ENCODE data around the gene ARHGAP21.
"Not testable (repeated sequence)": the region's sequence is repeated elsewhere in the genome, so short reads cannot be mapped to it uniquely, and the experiment has no call there.

Gene ARHGAP21

GRCh38 chr10:24723788-24724380 is at the start of gene ARHGAP21:
Gene ARHGAP21, minus strand, starts transcription at chr10:24723887. Its CDS starts 1,988 bp downstream, at chr10:24721899.
- DNase-seq (ENCODE audit: low spot score in 2 of 2) (peak; percentile 26 to 82), ATAC-seq (peak; percentile 43)
- H3K9me3 Mint-ChIP-seq = no peaks in the 10 kb centered on the region
- H3K27ac Mint-ChIP-seq = peak within 1 kb of the TSS; percentile 72
- no peaks in the 10 kb centered on the region for H3K4me1 Mint-ChIP-seq
- H3K36me3 Mint-ChIP-seq = peaks cover 25% of the 10 kb centered on the region
- H3K4me3 Mint-ChIP-seq = peak within 1 kb of the TSS; percentile 83

GRCh38 chr10:24771943-24772694 is 48.4 kb upstream of the ARHGAP21 start:
- H3K9me3 Mint-ChIP-seq = no peaks in the 10 kb centered on the region
- ATAC-seq (no peak), DNase-seq (ENCODE audit: low spot score in 2 of 2) (no peak)
- no peaks in the 10 kb centered on the region for H3K4me1 Mint-ChIP-seq
- no peaks in the 10 kb centered on the region for H3K36me3 Mint-ChIP-seq
- H3K4me3 Mint-ChIP-seq = no peak overlapping the region
- no peak overlapping the region for H3K27ac Mint-ChIP-seq

- not testable (repeated sequence) for H3K4me3 Mint-ChIP-seq; H3K36me3 Mint-ChIP-seq; DNase-seq (ENCODE audit: low spot score in 2 of 2); H3K27ac Mint-ChIP-seq; H3K9me3 Mint-ChIP-seq; ATAC-seq; H3K4me1 Mint-ChIP-seq
Observed at GRCh38 chr10:24764991-24765390, 41.3 kb upstream of the ARHGAP21 start.

- ATAC-seq = no peak
- H3K4me1 Mint-ChIP-seq = no peaks in the 10 kb centered on the region
- H3K36me3 Mint-ChIP-seq = no peaks in the 10 kb centered on the region
- H3K27ac Mint-ChIP-seq = no peak overlapping the region
- H3K9me3 Mint-ChIP-seq = no peaks in the 10 kb centered on the region
- DNase-seq (ENCODE audit: low spot score in 2 of 2) = no peak
- no peak overlapping the region for H3K4me3 Mint-ChIP-seq
Observed at GRCh38 chr10:24762966-24763623, 39.4 kb upstream of the ARHGAP21 start.

- H3K36me3 Mint-ChIP-seq = no peaks in the 10 kb centered on the region
- ATAC-seq = no peak
- H3K4me3 Mint-ChIP-seq = no peak overlapping the region
- no peaks in the 10 kb centered on the region for H3K4me1 Mint-ChIP-seq
- no peaks in the 10 kb centered on the region for H3K9me3 Mint-ChIP-seq
- H3K27ac Mint-ChIP-seq = no peak overlapping the region
- DNase-seq (ENCODE audit: low spot score in 2 of 2) = no peak
Observed at GRCh38 chr10:24762161-24762924, 38.7 kb upstream of the ARHGAP21 start.

- Mint-ChIP-seq H3K9me3 (no peaks in the 10 kb centered on the region), H3K4me1 (no peaks in the 10 kb centered on the region), H3K36me3 (no peaks in the 10 kb centered on the region), H3K4me3 (no peak overlapping the region), H3K27ac (no peak overlapping the region)
- no peak for DNase-seq (ENCODE audit: low spot score in 2 of 2)
- ATAC-seq = no peak
Observed at GRCh38 chr10:24759672-24760071, 36.0 kb upstream of the ARHGAP21 start.

GRCh38 chr10:24758254-24758653 is 34.6 kb upstream of the ARHGAP21 start:
- ATAC-seq; DNase-seq (ENCODE audit: low spot score in 2 of 2); H3K4me3 Mint-ChIP-seq; H3K36me3 Mint-ChIP-seq; H3K9me3 Mint-ChIP-seq; H3K27ac Mint-ChIP-seq; H3K4me1 Mint-ChIP-seq: not testable (repeated sequence)

GRCh38 chr10:24756283-24756682 is 32.6 kb upstream of the ARHGAP21 start:
- Mint-ChIP-seq H3K4me1 (no peaks in the 10 kb centered on the region), H3K36me3 (no peaks in the 10 kb centered on the region), H3K4me3 (no peak overlapping the region), H3K9me3 (no peaks in the 10 kb centered on the region), H3K27ac (no peak overlapping the region)
- peak; percentile 13 for ATAC-seq
- no peak for DNase-seq (ENCODE audit: low spot score in 2 of 2)

GRCh38 chr10:24751716-24752115 is 28.0 kb upstream of the ARHGAP21 start:
- H3K4me1 Mint-ChIP-seq = no peaks in the 10 kb centered on the region
- no peak for ATAC-seq
- no peak overlapping the region for H3K4me3 Mint-ChIP-seq
- no peak overlapping the region for H3K27ac Mint-ChIP-seq
- no peaks in the 10 kb centered on the region for H3K9me3 Mint-ChIP-seq
- DNase-seq (ENCODE audit: low spot score in 2 of 2) = no peak
- H3K36me3 Mint-ChIP-seq = no peaks in the 10 kb centered on the region

- ATAC-seq (no peak), DNase-seq (ENCODE audit: low spot score in 2 of 2) (no peak)
- H3K27ac Mint-ChIP-seq = no peak overlapping the region
- no peaks in the 10 kb centered on the region for H3K4me1 Mint-ChIP-seq
- H3K9me3 Mint-ChIP-seq = no peaks in the 10 kb centered on the region
- H3K4me3 Mint-ChIP-seq = no peak overlapping the region
- no peaks in the 10 kb centered on the region for H3K36me3 Mint-ChIP-seq
Observed at GRCh38 chr10:24750695-24751094, 27.0 kb upstream of the ARHGAP21 start.

- H3K27ac Mint-ChIP-seq = no peak overlapping the region
- H3K4me1 Mint-ChIP-seq = no peaks in the 10 kb centered on the region
- DNase-seq (ENCODE audit: low spot score in 2 of 2) (no peak), ATAC-seq (no peak)
- no peak overlapping the region for H3K4me3 Mint-ChIP-seq
- no peaks in the 10 kb centered on the region for H3K36me3 Mint-ChIP-seq
- no peaks in the 10 kb centered on the region for H3K9me3 Mint-ChIP-seq
Observed at GRCh38 chr10:24748214-24748613, 24.5 kb upstream of the ARHGAP21 start.

GRCh38 chr10:24744946-24745345 is 21.3 kb upstream of the ARHGAP21 start:
- no peak overlapping the region for H3K4me3 Mint-ChIP-seq
- H3K9me3 Mint-ChIP-seq = no peaks in the 10 kb centered on the region
- H3K27ac Mint-ChIP-seq = no peak overlapping the region
- H3K36me3 Mint-ChIP-seq = no peaks in the 10 kb centered on the region
- no peak for DNase-seq (ENCODE audit: low spot score in 2 of 2)
- no peaks in the 10 kb centered on the region for H3K4me1 Mint-ChIP-seq
- ATAC-seq = no peak

GRCh38 chr10:24740714-24741113 is 17.0 kb upstream of the ARHGAP21 start:
- no peaks in the 10 kb centered on the region for H3K36me3 Mint-ChIP-seq
- H3K4me3 Mint-ChIP-seq = no peak overlapping the region
- no peak for ATAC-seq
- DNase-seq (ENCODE audit: low spot score in 2 of 2) = no peak
- H3K27ac Mint-ChIP-seq = no peak overlapping the region
- no peaks in the 10 kb centered on the region for H3K9me3 Mint-ChIP-seq
- no peaks in the 10 kb centered on the region for H3K4me1 Mint-ChIP-seq

GRCh38 chr10:24737001-24737400 is 13.3 kb upstream of the ARHGAP21 start:
- H3K9me3 Mint-ChIP-seq = no peaks in the 10 kb centered on the region
- H3K4me1 Mint-ChIP-seq = no peaks in the 10 kb centered on the region
- H3K27ac Mint-ChIP-seq = no peak overlapping the region
- H3K4me3 Mint-ChIP-seq = no peak overlapping the region
- no peak for ATAC-seq
- DNase-seq (ENCODE audit: low spot score in 2 of 2) = no peak
- H3K36me3 Mint-ChIP-seq = no peaks in the 10 kb centered on the region

- Mint-ChIP-seq H3K9me3 (no peaks in the 10 kb centered on the region), H3K27ac (no peak overlapping the region), H3K36me3 (no peaks in the 10 kb centered on the region), H3K4me1 (no peaks in the 10 kb centered on the region), H3K4me3 (no peak overlapping the region)
- DNase-seq (ENCODE audit: low spot score in 2 of 2) (no peak), ATAC-seq (no peak)
Observed at GRCh38 chr10:24731942-24732341, 8.3 kb upstream of the ARHGAP21 start.
